Measurements from ENCODE around the gene NFIB.

DNA sequence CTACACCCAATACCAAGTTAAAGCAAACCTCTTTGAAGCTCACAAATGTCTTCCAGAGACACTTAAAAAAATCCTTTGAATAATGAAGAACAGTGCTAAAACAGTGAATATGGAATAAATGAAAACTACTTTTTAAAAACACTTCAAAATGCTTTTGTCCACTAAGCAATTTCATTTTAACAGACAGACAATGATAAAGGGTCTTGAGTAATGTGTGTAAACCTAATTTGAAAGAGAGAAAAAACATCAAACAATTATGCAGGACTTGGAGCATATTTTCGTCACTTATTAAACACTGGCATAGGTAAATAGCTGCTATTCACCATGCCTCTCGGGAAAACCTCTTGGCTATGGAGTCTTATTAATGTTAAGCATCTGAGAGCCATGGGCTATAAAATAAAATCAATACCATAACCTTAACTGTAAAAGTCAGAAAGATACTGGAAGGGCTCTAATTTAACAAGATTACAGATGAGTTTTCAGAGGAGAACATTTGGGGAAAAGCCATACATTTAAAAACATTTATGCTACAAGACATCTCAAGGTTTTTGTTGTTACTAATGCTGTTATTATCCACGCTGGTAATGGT lies 177.8 kb downstream of the NFIB start:
- TF ChIP-seq, protein P1, sequence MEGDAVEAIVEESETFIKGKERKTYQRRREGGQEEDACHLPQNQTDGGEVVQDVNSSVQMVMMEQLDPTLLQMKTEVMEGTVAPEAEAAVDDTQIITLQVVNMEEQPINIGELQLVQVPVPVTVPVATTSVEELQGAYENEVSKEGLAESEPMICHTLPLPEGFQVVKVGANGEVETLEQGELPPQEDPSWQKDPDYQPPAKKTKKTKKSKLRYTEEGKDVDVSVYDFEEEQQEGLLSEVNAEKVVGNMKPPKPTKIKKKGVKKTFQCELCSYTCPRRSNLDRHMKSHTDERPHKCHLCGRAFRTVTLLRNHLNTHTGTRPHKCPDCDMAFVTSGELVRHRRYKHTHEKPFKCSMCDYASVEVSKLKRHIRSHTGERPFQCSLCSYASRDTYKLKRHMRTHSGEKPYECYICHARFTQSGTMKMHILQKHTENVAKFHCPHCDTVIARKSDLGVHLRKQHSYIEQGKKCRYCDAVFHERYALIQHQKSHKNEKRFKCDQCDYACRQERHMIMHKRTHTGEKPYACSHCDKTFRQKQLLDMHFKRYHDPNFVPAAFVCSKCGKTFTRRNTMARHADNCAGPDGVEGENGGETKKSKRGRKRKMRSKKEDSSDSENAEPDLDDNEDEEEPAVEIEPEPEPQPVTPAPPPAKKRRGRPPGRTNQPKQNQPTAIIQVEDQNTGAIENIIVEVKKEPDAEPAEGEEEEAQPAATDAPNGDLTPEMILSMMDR (conservative IDR thresholded peaks at IDR 0.05; ENCODE audit: low read length) = no peak
- TF ChIP-seq EZH2phosphoT487 (IDR thresholded peaks at IDR 0.05; ENCODE audit: borderline replicate concordance) = no peak
